8988T (cell line): Measurements from ENCODE around the gene RBM28.

Experiments
- DNase-seq: peaks from one replicate; pipeline ENCODE4 v3.0.0; 2011

RBM28 gene, protein sequence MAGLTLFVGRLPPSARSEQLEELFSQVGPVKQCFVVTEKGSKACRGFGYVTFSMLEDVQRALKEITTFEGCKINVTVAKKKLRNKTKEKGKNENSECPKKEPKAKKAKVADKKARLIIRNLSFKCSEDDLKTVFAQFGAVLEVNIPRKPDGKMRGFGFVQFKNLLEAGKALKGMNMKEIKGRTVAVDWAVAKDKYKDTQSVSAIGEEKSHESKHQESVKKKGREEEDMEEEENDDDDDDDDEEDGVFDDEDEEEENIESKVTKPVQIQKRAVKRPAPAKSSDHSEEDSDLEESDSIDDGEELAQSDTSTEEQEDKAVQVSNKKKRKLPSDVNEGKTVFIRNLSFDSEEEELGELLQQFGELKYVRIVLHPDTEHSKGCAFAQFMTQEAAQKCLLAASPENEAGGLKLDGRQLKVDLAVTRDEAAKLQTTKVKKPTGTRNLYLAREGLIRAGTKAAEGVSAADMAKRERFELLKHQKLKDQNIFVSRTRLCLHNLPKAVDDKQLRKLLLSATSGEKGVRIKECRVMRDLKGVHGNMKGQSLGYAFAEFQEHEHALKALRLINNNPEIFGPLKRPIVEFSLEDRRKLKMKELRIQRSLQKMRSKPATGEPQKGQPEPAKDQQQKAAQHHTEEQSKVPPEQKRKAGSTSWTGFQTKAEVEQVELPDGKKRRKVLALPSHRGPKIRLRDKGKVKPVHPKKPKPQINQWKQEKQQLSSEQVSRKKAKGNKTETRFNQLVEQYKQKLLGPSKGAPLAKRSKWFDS

DNA sequence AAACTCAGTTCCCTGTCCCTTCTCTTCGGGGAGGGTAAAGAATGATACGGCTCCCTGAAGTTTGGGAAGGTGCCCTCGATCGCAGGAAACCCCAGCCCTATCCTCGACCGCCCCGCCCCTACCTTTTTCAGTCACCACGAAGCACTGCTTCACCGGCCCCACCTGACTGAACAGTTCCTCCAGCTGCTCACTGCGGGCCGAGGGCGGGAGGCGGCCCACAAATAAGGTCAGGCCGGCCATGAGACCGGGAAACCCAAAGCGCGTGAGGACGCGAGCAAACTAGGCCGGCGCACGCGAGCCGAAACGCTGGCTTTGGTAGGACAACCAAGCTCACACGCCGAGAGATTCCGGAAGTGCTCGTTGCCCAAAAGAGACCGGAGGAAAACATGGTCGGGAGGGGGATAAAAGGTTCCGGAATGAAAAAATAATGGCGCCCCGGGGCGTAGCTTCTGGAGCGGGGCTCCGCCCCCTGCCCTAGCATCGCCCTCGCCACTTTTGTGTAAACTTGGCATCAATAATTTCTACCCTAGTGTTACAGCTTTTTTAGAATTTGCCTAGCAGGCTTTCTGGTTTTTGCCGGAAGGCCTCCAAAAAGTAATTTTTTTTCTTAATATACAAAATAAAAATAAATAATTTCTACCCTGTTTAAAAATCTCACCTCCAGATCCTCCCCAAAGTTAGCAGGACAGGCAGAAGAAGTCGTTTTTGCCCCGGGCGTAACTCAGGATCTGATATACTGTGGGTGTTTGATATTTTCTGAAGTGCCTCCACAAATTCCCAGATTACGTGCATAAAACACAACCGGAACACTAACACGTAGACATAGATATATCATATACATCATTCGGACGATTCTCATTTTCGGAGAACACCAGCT, at the start of gene RBM28:
Gene RBM28, minus strand, starts transcription at position 355 of the 877 bp plus-strand sequence. Its CDS starts 115 bp downstream, at position 240.
- peak; percentile 66 for DNase-seq

DNA sequence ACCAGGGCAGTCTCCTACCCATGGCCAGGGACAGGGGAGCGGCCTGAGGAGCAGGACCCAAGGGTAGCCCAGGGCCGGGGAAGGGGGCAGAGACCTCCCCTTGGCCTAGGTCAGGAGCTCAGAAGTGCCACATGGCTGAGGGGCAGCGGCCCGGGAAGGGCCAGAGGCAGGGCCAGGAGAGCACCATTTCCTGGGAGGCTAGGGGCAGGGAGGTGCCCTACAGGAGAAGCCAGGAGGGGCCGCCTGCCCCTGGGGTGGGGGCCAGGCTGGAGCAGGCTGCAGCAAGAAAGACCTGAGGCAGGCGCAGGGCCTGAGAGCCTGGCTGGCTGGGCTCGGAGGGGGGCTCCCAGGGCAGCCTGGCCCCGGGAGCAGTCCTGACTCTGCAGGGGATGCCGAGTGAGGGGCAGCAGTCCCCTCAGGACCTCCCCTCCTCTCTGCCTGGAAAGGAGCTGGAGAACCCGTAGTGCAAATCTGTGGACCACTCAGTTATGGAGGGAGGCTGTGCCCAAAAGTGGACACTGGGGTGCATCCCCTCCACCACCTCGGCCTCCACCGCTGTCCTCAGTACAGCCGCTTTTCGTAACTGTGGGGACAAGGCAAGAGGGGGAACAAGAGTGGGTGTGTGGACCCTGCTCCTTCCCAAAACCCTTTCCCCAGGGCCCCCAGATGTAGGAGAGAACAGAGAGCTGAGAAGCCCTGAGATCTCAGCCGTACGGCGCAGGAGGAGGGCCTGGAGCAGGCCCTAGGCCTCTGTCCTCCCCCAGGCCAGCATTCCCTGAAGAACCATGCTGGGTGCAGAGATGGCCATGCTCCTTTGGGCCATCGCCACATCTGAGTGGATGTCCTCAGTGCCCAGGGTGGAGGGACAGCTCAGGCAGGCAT, 49.0 kb upstream of the RBM28 start:
- DNase-seq, result no peak

DNA sequence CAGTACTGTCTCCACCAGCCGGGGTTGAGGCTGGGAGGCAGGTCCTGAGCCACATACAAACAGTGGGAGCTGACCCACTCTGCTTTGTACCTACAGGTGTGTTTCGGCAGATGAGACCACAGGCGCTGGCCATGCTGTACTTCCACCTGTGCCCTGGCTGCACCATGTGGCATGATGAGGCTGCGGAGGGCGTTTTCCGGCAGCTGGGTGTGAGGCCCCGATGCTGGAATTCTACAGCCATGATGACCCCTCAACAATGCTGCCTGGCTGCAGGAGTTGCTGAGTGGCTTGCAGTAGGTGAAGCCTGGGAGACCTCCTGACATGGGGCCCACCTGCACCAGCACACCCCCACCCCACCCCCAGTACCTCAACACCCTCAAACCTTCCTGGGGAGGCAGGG, 48.1 kb upstream of the RBM28 start:
- DNase-seq, result no peak

DNA sequence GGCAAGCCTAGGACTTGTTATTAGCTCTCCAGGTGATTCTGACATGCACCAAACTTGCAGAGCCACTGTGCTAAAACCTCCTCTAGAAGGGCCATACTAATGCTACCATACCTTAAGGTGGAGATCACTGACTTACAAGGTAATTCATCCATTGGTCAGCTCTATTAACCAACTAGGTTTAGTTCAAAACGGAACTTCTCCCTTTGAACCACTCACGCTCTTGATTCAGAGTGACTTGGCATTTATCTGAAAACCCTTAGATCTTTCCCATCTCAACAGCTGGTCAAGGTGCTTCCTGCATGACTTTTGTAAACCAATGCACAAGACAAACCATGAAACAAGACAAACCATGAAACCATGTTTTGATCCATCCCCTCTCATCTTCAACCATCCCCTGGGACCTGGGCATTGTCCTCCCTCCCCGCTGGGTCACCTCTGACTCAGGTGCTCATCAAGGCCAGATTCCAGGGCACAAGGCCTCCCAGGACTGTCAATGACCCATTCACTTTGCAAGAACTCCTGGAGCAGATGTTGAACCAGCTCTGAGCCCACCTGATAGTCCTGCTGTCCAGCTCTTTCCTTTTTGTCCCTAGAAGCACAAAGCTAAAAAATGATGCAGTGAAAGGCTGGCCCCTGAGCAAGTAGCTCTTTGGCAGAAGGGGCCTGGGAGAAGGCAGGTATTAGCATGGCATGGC, 47.3 kb upstream of the RBM28 start:
- no peak for DNase-seq

DNA sequence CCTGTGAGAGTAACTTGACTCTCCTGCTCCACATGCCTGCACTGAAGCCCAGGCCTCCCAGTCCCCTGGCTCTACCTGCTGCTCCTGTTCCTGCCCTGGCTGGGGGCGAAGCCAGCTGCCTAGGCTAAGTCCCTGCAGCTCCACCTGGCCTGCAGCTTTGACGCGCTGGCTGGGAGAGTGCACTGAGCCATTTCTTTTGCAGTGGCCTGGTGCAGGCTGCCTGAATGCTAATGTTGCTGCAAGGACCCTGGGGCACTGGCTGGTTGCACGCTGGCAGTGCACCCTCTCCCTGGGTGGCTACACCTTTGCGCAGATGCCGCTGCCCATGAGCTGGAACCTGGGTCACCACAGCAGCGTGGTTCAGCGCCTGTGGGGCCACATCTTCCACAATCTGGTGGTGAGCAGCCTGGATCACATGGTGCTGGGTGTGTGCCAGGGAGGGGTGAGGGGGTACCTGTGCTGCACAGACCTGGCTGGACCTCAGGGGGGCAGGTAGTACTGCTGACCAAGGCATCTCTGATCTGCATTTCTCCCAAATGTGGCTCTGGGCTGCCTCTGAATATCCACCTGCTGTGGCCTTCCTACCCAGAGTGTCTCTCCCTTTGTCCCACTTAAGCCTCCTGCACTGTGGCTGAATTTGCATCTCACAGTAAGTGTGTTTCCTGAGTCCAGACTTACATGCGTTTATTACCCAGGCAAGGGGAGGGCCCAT, 46.1 kb upstream of the RBM28 start:
- no peak for DNase-seq

DNA sequence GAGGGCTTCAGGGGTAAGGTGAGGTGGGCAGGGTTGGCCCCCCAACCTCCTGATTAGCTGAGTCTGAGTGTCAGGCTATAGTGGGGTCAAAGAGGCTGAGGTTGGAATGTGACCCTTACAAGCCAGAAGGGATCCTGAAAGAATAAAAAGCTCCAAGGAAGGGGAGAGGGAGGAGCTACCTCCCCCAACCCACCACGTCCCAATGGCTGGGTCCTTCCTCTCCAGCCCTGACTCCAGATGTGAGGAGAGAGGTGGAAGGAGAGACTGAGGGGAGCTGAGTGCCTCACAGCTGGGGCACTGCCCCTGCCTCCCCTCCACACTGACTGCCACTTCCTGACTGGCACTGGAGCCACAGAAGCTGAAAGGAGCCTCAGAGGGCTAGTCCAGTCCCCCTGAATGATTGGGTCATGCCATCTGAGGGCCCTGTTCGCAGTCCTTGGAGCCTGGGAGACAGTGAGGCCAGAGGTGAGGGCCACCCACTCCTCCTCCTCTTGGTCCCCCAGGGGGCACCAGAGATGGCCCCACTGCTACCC, 45.4 kb upstream of the RBM28 start:
- no peak for DNase-seq

DNA sequence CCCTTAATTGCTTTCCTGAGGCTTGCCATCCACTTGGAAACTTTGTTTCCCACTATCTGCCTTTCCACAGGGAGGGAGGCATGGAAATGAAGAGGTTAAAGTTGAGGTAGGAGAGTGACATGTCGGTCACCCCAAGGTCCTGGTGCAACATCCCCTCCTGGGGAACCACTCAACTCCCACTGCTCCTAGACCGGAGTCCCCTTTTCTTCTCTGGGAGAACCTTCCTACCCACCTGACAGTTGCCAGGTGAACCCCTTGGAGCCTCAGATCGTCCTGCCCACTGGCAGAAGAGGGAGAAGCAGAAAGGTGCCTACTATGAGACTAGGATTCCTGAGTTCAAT, 44.4 kb upstream of the RBM28 start:
- DNase-seq, result no peak

DNA sequence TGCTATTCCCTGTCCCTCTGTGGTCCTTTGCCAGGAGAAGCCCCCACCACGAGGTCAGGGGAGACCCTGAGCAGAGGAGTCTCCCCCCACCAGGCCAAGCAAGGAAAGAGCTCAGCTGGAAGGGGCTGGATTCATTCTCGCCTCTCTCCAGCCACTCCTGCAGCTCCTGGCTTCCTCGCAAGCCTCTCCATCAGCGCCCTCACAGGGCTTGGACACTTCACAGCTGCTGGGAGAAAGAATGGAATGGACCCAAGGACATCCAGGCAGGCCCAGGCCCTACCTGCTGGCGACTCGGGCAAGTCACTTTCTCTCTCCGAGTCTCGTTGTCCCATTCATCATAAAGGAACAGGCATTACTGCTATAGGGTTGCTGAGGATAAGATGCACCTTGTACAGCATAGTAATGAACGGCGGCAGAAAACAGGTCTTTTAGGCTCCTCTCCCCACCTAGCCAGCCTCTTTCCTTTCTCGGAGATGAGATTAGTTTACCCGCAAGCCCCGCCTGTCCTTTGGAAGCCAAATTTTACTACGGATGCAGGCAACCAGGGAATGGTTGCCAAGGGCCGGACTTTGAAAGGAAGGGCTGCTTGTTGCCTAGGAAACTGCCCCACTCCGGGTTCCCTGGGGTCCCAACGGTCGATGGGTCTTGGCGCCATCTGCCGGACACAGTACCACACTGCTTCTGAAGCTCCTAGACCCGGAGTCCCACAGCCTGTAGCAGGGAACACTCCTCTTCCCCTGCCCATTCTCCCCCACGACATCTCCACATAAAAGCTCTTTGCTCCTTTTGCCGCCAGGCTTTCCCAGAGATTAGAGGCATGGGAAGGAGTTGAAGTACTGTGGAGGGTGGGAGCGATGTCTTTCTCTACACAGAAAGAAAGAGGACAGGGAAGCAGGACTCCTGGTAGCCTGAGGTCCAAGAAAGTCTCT, 43.8 kb upstream of the RBM28 start:
- DNase-seq, result peak; percentile 92

DNA sequence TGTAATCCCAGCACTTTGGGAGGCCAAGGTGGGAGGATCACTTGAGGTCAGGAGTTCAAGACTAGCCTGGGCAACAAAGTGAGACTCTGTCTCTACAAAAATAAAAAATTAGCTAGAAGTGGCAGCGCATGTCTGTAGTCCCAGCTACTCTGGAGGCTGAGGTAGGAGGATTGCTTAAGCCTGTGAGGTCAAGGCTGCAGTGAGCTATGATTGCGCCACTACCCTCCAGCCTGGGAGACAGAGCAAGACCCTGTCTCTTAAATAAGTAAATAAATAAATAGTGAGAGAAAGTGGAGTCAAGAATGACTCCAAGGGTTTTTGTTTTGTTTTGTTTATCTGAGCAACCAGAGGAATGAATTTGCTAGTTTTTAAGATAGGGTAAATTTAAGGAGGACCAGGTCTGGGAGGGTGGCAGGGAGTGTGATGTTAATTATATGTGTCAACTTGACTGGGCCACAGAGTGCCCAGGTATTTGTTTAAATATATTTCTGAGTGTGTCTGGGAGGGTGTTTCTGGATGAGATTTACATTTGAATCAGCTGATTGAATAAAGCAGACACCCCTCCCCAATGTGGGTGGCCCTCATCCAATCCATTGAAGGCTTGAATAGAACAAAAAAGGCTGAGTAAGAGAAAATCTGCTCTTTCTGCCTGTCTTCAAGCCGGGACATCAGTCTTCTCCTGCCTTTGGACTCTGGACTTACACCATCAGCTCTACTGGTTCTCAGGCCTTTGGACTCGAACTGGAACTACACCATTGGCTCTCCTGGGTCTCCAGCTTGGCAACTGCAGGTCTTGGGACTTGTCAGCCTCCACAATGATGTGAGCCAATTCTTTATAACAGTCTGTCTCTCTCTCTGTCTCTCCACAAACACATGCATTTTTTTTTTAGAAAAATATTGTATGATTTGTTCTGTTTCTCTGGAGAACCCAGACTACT, 42.5 kb upstream of the RBM28 start:
- no peak for DNase-seq

DNA sequence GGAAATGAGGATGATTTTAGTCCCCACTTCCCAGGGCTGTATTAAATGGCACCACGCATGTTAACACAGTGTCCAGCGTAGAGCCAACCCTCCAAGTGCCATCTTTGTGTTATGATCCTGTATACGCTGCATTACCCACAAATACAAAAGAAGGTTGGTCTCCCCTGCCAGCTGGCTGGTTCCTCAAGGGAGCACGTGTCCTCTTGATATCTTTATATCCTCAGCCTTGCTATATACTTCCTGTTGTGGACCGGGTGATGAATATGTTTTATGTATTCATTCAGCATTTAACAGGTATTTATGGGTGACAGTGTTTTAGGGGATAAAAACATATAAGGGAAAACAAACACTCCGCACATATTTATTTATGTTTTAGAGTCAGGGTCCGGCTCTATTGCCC, 41.0 kb upstream of the RBM28 start:
- no peak for DNase-seq

DNA sequence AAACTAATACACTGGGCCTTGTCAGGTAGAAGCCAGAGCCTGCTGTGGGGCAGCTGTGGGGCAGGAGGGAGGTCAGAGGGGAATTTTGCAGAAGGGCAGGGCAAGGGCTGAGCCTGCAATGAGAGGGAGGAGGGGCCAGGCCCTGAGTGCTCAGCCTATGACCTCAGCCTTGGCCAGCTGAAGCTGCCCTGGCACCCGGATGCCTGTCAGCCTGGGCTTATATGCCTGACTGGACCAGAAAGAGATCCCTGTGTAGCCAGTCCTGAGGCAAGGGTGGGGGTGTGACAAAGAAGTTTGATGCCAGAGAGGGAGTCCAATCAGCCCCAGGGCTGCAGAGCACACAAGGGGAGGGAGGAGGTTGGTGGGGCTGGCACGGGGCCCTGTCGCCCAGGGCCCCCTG, 40.1 kb upstream of the RBM28 start:
- DNase-seq, result no peak

DNA sequence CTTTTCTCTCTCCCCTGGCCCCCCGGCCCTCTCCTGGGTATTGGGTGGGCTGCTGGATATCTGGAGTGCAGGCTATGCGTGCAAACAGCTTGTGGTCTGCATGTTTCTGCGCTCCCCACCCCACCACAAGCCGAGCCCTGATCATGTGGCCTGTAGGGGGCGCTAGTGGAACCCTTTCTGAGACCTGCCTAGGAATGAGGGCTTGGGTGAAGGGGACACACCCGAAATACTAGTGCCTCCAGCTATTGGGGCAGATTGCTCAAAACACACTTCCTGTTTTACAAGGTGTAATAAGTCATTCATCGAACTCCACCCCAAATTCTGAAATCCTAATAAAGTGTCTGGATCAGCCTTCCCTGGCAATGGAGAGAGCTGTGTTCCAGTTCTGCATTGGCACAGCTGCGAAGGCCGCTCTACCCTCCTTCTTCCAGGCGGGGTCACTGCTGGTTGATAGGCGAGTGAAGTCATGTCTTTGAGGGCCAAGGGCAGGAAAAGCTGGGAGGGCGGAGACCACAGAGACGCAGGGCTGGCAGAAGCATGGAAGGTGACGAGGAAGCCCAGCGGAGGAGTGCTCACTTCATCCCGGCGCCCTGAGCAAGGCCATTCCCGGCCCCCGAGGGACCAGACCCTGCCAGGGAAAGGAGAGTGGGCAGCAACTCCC, 37.6 kb upstream of the RBM28 start:
- no peak for DNase-seq

DNA sequence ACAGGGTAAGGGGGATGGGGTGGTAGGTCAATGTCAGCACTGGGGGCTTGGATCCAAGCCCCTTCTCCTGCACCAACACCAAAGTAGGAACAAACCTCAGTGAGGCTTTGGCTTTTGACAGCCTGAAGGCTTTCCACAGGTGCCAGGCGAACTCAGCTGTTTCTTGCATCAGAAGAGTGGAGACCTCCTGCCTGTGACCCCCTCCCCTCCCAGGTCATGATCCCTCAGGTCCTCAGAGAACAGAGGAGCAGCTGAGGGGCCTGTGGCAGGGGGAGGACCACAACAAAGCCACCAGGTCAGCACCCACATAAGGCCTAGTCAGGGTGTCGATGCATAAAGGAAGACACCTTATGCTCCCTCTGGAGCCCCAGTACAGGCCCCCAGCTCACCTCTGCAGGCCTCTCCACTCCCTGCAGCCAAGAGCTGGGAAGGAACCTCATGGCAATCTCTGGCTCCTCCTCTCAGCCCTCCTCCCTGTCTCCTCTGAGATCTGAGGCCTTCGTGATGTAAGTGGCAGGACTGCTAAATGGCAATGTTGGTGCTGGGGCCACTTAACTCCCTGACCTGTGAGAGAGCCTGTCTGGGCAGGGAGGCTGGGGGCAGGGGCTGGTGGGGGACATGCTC, 36.9 kb upstream of the RBM28 start:
- DNase-seq, result no peak

DNA sequence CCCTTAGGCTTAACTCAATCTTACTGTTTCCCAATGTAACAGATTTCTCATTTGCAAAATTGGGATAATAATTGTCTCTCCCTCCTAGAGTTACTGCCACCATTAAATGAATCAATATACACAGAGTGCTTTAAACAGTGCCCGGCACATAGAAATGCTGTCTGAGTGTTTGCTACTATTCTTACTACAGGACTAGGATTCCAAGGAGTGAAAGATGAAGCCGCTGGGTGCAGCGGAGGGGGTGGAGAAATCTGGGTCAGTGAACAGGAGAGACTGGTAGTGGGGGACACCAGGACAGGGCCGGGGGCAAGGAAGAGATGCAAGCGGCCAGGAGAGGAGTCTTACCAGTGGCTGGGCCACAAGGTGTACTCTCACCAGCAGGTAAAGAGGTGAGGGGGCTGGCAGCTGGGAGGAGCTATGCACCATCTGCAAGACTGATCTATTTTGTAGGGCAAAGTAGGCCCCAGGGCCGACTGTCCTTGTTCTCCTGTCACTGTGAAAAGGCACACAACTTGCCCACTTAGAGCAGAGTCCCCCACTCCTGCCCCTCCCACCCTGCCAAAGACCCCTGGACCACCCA, 36.3 kb upstream of the RBM28 start:
- DNase-seq, result no peak

DNA sequence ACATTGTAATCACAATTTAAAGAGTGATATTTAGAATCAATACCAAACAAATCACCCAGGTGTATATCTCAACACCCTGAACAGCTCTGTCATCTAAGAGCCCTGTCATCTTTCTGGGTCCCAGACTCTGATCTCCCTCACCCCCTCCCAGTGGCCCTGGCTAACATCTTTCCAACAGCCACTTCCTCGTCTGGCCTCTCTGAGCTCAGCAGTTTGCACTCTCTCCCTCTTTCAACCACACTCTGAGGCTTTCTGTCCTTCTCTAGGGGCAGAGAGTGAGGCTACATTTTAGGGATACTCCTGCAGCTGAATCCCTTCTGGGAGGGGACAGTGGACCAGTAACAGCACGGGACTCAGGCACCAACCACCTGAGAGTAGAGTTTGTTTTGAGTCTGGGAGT, 34.9 kb upstream of the RBM28 start:
- DNase-seq, result no peak

DNA sequence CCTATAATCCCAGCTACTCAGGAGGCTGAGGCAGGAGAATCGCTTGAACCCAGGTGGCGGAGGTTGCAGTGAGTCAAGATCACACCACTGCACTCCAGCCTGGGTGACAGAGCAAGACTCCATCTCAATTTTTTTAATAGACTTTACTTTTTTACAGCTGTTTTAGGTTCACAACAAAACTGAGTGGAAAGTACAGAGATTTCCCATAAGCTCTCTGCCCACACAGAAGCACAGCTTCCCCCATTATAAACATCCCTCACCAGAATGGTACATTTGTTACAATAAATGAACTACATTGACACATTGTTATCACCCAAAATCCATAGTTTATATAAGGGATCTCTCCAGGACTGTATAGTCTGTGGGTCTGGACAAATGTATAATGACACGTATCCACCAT, 32.4 kb upstream of the RBM28 start:
- DNase-seq, result no peak

DNA sequence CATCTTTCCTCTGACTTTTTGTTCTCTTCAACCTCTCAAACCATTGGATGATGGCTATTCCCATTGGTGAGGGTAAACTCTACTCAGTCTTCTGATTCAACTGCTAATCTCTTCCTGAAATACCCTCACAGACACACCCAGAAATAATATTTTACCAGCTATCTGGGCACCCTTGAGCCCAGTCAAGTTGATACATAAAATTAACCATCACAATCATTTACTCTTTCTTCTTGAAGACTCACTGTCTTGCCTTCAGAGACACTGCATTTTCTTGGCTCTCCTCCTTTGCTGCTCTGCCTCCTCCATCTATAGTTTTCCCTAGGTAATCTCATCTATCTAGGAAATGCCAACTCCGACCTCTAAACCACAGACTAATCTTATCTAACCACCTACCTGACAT, 30.3 kb upstream of the RBM28 start:
- DNase-seq, result no peak
